GM13976 (cell line): ENCODE data around the gene TM7SF2.

ENCODE experiments used
- DNase-seq: peaks from one replicate; pipeline ENCODE4 v3.0.0; 2012; ENCODE audit warnings: low spot score
- CTCF ChIP-seq: IDR thresholded peaks from 2 replicates; pipeline ENCODE4 v1.5.1; 2012; ENCODE audit warnings: borderline replicate concordance, mild to moderate bottlenecking; ENCODE audit not compliant: insufficient read depth; ENCODE audit errors: extremely low read depth, missing control alignments, control extremely low read depth
- in situ Hi-C: fragments of 300-500 bp; cut with MboI; formaldehyde crosslinking; loops from one replicate; pipeline ENCODE4 v1.12.0; 2022; ENCODE audit warnings: low sequenced_read_pairs, mixed read lengths, inconsistent platforms; ENCODE audit not compliant: unreplicated experiment

TM7SF2 gene

GRCh38 chr11:65128182-65129145 lies 16.8 kb downstream of the TM7SF2 start:
- DNase-seq: no peak
- in situ Hi-C loops: no loop called here
- TF ChIP-seq CTCF: no peak

- no peak for TF ChIP-seq CTCF
- DNase-seq: no peak
- in situ Hi-C loops: no loop called here
These were observed 18.2 kb downstream of the TM7SF2 start for GRCh38 chr11:65129649-65130441.

GRCh38 chr11:65130631-65131416 lies 19.2 kb downstream of the TM7SF2 start:
- in situ Hi-C loops: no loop called here
- DNase-seq: no peak
- no peak for TF ChIP-seq CTCF

- no peak for TF ChIP-seq CTCF
- in situ Hi-C loops: no loop called here
- no peak for DNase-seq
These were observed 19.7 kb downstream of the TM7SF2 start for GRCh38 chr11:65131417-65131776.

GRCh38 chr11:65131895-65132237 lies 20.2 kb downstream of the TM7SF2 start:
- in situ Hi-C loops: no loop called here
- no peak for TF ChIP-seq CTCF

More at GRCh38 chr11:65131895-65132237, 20.2 kb downstream of the TM7SF2 start:
- no peak for DNase-seq
